GM18519 (cell line): ENCODE measurements around the gene NCKAP5L.

Experiments used
- ATAC-seq: cut with Tn5 transposase; IDR thresholded peaks from one replicate; pipeline ENCODE4 v1.9.1; 2021; ENCODE audit warnings: mild to moderate bottlenecking, moderate library complexity; ENCODE audit not compliant: unreplicated experiment, low FRiP score

Gene NCKAP5L

DNA sequence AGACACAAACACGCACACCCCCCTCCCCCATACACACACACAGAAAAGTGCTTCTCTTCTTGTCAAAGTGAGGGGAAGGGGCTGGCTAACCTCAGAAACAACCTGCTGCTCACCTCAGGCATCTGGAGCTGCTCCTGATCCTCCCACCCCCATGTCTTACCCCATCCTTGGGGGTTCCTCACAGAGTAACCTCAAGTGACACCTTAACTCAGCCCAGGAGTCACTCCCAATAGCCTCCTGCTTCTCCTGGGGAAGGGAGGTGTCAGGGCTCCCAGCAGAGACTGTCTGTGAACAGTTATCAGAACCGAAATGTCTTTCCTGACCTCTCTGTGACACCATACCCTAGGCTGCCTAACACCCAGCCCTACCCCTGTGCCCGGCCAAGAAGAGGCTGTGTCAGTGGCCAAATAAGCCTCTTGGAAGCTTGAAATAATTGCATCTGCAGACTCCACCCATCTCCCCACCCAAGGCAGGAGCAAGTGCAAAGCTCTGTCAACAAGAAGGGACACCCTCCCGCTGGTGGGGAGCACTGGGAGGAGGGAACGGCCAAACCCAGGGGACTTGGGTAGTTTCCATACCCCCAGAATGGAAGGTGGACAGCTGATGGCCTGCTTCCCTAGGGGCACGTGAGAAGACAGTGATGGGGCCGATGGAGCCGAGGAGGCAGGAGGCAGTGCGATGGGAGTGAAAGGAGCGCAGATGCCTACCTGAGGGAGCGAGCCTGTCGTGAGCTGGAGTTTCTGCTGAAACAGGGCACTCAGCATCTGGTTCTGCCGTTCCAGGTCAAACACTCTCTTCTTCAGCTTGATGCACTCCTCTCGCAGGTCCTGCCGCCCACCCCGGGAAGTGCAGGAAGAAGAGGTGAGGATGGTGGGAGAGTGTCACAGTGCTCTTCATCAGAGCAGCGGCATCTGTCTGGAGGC is 26.8 kb downstream of the NCKAP5L start:
- ATAC-seq = no peak

DNA sequence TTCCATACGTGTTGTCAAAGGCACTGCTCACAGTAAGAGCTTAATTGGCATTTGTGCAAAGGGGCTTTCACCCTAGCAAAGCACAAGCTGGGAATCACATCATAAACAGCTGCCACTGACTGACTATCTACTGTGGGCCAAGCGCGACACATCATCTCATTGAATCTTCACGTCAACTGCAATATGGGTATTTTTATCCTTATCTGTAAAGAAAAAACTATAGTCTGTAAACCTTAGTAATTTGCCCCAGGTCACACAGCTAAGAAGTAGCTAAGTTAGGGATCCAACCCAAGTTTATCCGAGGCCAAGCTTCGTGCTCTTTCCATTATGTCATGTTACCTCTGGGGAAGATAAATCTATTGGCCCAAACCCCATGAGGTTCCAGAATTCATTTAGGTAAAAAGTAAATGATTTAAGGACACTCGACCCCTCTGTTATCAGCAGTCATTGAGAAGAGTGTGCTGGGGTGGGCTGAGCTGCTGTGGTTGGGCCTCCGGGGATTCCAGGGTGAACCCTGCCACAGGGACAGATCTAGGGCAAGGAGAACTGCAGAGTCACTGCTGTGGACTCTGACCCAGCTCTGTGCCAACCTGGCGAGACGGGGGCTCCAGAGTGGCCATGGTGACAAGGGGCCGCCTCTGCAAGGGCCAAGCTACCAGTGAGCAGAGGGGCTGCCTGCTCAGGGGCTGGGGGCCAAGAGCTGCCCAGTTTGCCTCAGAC is 27.6 kb downstream of the NCKAP5L start:
- ATAC-seq = no peak

DNA sequence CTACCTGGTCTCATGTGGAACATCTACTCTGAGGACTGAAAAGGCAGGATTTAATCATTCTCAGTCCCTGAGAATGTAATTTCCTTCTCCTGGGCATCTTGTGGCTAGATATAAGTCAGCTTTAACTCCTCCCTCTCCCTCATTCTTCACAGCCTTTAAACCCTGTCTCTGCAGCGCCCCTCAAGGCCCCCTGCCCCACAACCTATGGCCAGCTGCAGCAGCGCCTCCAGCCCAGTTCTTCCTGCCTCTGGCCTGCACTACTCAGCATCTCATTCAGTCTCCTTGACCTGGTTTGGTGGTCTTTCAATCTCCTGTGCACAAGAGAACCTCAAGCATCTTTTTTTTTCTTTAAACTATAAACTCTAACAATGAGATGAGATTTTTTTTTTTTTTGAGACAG is 29.3 kb downstream of the NCKAP5L start:
- no peak for ATAC-seq

DNA sequence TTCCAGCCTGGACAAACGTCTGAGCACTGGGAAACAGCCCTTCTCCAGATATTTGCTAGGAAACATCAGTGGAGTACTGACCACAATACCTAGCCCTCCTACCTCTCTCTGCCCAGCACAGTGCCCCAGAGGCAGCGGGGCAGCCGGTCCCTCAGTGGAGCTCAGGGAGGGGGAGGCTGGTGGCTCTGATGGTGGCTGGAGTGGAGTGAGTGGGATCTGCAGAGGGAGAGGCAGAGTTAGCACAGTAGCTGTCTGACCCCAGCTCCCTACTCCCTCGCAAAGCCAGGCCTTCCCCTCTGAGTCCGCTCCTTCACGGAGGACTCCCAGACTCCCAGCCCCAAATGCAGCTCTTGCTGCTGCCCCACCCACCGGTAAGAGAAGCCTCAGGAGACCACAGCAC is 30.0 kb downstream of the NCKAP5L start:
- no peak for ATAC-seq

DNA sequence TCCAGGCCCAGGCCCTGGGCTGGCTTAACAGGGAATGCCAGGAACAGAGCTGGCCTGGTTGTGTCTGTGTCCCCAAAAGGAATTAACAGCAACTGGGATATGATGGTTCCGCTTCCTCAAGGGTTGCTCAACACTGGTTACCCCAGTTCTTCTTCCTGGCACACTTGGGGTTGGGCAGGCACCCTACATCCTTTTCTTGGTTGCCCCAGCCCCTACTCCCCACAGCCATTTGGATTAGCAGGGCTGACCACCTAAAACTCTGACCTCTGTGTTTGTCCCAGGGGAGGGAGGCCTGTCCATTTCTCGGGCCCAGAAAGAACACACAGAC is 30.8 kb downstream of the NCKAP5L start:
- ATAC-seq = no peak

DNA sequence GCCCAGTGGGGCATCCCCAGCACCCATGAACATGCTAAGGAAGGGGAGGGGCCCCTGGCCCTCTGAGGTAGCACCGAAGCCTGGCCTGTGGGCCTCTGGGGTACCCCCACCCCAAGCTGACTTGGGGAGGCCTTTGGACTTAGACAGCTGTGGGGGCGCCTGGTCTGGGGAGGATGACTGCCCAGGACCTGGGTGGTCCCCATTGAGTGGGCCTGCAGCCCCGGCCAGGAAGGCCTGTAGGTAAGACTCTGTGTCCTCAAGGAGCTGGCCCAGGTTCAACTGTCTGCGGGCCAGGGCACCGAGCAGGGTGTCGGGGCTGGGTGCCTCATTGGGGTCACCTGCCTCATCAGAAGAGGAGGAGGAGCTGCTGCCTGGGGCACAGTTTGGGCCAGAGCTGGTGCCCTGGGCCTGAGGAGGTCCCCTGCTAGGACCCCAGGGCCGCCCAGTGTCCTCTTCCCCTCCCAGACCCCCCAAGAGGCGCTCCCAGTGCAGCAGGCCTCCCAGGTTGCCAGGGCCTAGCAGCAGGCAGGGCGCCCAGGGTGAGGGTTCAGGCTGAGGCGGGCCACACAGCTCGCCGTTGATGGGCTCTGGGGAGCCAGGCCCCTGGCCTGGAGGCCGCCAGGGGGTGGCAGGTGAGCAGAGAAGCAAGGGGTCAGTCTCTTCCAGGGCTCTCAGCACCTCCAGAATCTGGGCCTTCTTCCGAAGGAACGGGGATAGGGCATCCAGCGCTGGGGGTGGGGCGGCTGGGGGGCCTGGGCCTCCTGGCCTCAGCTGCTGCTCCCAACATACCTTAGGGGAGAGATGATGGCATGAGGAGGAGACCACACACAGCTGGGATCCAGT is 31.4 kb downstream of the NCKAP5L start:
- ATAC-seq = no peak

DNA sequence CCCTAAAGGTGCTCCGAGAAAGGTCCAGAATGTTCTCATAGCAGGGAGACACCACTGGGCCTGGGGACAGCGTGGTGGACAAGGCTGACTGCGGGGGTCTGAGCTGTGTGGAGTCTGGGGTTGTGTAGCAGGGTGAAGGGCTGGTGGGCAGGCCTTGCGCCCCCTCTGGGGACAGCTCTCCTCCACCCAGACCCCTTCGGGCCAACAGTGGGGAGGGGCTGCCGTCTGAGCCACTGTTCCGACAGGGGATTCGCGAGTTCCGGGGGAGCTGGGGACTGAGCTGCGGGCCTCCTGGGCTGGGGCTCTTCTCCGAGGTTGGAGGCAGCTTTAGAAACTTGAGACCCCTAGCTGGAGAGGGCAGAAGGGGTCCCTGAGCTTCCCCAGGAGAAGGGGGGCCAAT is 32.1 kb downstream of the NCKAP5L start:
- ATAC-seq = no peak

DNA sequence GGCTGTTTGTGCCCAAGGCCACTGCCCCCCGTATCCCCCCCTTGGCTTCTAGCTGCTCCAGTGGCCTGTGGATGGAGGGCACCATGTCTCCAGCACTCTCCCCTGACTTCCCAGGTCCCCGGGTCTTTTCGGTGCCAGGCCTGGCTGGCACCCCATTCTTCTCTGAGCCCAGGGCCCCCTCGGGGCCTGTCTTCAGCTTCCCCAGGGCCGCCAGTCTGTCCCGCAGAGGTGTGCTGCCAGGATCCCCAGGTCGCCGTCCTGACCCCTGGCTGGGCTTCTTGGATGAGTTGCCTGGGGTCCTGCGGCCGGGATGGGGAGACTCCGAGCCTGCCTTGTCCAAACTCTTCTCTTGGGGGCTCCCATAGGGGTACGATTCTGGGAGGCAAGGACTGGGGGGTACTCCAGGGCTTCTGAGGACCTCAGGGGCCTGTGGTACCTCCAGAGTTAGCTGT is 32.5 kb downstream of the NCKAP5L start:
- ATAC-seq = no peak

DNA sequence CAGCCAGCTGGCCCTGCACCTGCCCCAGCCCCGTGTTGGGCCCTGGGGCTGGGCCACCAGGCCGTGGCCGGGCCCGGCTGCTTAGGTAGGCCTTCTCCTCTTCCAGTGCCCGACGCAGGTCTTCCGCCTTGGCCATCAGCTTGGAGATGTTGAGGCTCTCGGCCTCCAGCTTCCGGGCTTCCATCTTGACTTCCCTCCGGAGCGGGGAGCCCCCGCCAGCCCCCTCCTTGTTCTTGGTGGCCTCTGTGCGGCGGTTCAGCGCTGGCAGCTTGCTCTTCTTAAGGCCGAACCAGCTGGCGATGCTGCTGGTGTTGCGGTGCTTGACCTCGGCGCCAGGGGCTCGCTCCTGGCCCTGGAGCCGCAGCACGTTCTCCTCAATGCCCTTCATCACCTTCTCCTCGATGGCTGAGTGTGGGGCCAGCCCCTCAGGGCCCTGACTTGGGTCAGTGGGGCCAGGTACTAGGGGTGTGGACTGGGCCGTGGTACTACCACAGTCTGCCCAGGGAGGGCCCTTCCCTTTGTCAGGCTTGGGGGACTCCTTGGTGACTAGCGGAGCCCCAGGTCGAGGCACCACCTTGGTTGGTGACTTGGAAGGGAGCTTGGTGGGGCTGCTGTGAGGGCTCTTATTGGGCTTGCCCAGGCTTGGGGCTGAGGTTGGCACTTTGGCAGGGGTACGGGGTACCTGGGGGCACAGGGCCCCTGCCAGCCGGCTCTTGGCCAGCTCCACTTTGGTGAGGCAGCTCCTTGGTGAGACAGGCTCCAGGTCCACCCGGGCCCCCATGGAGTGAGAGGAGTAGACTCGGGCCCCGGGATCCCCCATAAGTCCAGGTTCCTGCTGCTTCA is 33.2 kb downstream of the NCKAP5L start:
- ATAC-seq = no peak

DNA sequence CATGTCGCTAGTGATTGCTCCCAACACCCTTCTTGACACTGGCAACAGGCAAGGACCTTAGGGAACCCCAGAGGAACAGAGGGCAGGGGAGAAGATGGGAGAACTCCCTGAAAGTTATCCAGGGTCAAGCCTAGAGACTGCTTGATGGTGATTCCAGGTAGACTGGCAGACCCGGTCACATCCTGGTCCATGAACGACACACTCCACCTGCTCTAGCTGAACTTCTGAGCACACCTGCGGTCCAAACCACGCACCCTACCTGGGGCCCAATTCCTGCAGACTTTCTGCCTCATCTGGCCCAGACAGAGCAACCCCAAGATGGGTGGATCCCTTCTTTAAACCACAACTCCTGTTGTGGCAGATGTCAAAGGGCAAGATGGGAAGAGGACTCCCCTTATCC is 34.2 kb downstream of the NCKAP5L start:
- no peak for ATAC-seq

DNA sequence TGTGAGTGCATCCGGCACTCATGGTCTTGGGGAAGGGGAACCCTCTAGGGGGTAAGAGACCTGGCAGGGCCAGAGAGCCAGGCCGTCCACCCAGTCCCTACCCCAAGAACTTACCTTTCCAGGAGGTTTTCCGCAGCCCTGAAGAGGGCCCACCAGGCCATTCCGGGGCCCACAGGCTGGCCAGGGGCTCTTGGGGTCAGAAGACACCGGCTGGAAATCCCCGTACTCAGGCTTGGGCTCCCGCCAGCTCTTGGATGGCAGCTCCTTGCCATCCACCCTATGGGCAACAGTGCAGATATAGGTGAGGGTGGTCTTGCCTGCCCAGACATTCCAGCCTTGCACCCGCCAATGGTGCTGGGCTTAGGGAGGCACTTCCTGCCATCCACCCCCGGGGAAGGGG is 34.6 kb downstream of the NCKAP5L start:
- no peak for ATAC-seq

DNA sequence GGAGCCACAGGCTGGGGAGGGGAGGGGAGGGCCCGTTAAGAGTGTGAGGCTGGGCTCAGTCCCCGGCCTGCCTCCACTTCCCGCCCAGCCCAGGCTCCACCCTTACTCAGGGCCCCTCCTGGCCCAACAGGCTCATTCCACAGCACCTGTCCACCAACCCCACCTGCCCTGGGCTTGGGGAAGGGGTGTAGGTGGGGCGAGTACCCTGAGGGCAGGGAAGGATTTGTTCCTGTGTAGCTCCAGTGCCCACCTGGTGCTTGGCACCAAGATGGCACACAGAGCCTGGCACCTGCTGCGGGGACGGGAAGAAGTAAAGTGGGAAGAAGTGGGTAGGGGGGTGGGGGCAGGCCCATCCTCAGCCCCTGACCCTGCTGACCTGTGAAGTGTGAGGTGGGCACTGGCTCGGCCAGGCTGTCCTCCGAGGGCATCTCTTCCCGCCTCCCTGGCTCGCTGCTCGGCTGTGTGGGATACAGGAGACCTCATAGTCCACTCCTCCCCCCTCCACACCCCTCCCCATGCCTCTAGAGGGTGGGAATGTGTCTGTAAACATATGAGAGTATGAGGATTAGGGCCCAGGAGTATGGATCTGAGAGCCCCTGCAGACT is 35.1 kb downstream of the NCKAP5L start:
- ATAC-seq = no peak

DNA sequence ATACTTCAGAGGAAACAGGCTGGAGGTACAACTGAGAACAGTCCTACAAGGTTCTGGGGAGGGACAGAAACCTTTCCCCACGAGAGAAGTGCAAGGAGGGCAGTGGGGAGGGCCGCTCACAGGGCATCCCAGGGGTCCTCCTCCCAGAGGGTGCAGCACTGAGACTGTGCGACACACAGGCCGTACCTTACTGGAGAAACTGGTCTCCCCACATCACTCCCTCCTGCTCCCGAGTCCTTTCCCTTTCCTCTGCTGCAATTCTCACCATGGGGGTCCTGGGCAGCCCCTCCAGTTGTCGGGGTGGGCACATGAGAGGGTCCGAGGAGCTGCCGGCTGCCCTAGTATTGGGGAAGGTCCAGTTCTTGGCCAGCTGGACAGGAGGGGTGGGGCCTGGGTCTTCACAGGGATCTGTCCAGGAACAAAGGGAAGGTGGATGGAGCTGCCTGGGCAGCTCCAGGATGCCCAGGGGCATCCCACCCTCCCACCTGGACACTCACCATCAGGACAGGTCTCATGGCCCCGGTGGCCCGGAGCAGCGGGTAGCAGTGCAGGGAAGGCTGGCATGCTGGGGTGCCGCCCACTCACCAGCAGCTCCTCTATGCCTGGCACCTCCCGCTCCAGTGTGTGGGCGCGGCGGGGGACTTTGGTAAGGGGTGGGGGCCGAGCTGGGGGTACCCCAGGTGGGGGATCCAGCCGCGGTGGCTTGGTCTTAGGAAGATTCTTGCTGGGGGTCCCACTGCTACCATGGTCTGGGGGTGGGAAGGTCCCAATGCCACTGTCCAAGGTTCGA is 35.8 kb downstream of the NCKAP5L start:
- ATAC-seq = no peak

DNA sequence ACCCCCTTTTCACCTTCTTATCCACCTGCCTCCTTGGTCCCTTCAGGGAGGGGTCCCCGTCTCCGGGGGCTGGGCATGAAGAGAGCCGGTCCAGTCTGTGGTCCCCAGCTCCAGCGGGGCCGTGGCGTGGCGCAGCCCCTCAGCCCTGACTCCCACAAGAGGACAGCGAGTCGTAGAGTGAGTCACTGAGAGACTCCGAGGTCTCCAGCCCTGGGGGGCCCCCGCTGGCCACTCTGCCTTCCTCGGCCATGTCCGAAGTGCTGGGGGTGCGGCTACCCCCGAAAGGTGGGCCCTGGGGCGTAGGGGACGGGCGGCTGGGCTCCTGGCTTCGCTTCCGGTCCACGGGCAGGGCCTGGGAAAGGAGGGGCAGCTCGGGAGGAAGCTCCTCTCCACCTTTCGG is 36.5 kb downstream of the NCKAP5L start:
- ATAC-seq = no peak

DNA sequence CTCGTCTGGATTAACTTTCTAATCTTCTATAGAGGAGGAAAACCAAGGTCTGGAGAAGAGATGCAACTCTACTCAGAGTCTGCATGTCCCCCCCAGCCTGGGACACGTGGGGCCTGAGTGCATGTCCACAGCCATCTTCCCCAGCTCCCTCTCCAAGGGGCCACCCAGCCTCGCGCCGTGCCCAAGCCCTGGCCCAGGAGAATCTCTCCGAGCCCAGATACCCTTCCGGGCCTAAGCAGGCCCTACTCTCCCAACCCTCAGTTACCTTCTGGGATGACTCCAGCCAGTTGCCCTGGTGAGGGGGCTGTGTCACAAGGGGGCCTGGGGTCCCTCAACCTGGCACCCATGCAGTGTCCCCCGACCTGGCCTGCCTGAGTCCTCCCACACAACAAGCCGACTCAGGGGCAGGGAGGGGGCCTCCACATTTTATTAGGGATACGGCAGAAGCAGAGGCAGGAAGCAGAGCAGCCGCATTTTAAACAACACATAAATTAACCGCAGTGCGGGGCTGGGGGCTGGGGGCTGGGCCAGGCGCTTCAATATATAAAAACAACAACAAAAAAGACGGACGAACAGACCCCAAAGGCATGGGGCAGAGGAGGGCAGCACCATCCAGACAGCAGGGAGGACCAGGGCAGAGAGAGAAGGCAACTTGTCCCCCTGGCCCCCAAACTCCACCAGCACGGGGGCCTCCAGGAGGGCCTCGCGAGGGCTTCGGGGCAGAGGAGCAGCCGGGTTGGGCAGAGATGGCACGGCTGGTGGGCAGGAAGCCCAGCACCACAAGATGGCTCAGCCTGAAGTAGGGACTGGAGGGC is 37.3 kb downstream of the NCKAP5L start:
- ATAC-seq = no peak

DNA sequence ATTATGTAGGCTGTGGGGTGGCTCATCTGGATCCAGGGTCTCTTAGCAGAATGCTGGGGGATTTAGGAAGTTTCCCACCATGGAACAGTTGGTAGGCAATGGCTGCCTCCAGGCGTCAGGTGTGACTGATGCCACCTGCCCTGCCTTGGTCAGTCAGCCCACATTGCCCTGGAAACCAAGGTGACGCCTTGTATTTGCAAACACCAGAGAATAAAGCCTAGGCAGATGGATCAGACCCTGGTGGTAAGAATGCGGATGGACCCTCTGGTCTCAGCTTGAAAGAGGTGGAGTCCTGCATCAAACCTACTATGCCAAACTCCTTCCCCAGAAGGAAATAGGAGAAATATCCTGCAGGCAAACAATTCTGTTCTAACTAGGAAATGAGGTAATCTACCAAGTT is 38.2 kb downstream of the NCKAP5L start:
- ATAC-seq = no peak

DNA sequence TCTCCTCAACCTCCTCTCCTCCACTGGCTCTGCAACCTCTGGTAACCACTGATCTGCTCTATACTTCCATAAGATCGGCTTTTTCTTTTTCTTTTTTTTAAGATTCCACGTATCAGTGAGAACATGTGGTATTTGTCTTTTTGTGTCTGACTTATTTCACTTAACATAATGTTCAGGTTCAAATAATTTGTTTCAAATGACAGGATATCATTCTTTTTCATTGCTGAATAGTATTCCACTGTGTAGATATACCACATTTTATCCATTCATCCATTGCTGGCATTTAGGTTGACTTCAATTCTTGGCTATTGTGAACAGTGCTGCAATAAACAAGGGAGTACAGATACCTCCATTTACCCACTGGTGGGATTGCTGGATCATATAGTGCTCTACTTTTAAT is 40.5 kb downstream of the NCKAP5L start:
- no peak for ATAC-seq

DNA sequence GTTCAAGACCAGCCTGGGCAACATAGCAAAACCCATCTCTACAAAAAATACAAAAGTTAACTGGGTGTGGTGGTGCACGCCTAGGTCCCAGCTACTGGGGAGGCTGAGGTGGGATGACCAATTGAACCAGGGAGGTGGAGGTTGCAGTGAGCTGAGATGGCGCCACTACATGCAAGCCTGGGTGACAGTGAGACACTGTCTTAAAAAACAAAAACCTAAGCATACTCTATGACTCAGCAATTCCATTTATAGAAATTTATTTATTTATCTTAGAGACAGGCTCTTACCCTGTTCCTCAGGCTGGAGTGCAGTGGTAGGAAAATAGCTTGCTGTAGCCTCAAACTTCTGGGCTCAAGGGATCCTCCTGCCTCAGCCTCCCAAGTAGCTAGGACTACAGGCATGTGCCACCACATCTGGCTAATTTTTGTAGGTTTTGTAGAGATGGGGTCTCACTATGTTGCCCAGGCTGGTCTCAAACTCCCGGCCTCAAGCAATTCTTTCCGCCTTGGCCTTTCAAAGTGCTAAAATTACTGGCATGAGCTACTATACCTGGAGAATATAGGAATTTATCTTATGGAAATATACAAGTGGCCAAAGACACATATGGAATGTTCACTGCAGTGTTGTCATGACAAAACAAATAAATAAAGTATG is 43.3 kb downstream of the NCKAP5L start:
- ATAC-seq = no peak
